ENCODE data around the gene OGFOD2. TPM values are rescaled to one million over a fixed set of nuclear protein-coding genes. Genes with fewer than 3 reads are reported as not detected.

OGFOD2 gene
- total and polyA plus RNA-seq, 9 of the 15 experiments (the other 6 are each of a cell fraction or from before 2014, with no cell fraction given): 1.4 to 111 (median 18.5) TPM

GRCh38 chr12:122974274-122974891, 661 bp upstream of the OGFOD2 start (continued):
- TF ChIP-seq PREB (CRISPR knock-in tag; IDR thresholded peaks at IDR 0.05) (no peak), NCOA2 (IDR thresholded peaks at IDR 0.05; ENCODE audit: partially characterized antibody in 2 of 2) (no peak), C11orf30 (IDR thresholded peaks at IDR 0.05; ENCODE audit: low read depth) (peak; percentile 74), NCOA6 (IDR thresholded peaks at IDR 0.05) (no peak), MAZ (CRISPR knock-in tag; conservative IDR thresholded peaks at IDR 0.05 in 1 of 2, IDR thresholded peaks at IDR 0.05 in 1 of 2) (peak; percentile 39 to 76), MED1 (CRISPR knock-in tag; IDR thresholded peaks at IDR 0.05; ENCODE audit: borderline replicate concordance) (no peak), MTA2 (IDR thresholded peaks at IDR 0.05; ENCODE audit: low read depth) (no peak), MIER1 (IDR thresholded peaks at IDR 0.05; ENCODE audit: low read depth) (no peak), HIVEP1 (CRISPR knock-in tag; IDR thresholded peaks at IDR 0.05) (no peak), HINFP (tag; conservative IDR thresholded peaks at IDR 0.05; ENCODE audit: low read depth) (no peak), NR2F6 (CRISPR knock-in tag; IDR thresholded peaks at IDR 0.05) (no peak), ZNF12 (CRISPR knock-in tag; IDR thresholded peaks at IDR 0.05) (no peak), ETV1 (tag; conservative IDR thresholded peaks at IDR 0.05; ENCODE audit: low read depth) (peak; percentile 92), GABPB2 (CRISPR knock-in tag; conservative IDR thresholded peaks at IDR 0.05) (no peak), ATF6 (CRISPR knock-in tag; IDR thresholded peaks at IDR 0.05) (no peak)
- TF ChIP-seq, protein P1, sequence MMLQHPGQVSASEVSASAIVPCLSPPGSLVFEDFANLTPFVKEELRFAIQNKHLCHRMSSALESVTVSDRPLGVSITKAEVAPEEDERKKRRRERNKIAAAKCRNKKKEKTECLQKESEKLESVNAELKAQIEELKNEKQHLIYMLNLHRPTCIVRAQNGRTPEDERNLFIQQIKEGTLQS (IDR thresholded peaks at IDR 0.05): peak; percentile 72; the same call in 1 of the 2 replicates
- TF ChIP-seq, protein P1 (CRISPR knock-in tag; conservative IDR thresholded peaks at IDR 0.05): peak; percentile 81; the same call in 1 of the 2 replicates
- TF ChIP-seq, protein P2, sequence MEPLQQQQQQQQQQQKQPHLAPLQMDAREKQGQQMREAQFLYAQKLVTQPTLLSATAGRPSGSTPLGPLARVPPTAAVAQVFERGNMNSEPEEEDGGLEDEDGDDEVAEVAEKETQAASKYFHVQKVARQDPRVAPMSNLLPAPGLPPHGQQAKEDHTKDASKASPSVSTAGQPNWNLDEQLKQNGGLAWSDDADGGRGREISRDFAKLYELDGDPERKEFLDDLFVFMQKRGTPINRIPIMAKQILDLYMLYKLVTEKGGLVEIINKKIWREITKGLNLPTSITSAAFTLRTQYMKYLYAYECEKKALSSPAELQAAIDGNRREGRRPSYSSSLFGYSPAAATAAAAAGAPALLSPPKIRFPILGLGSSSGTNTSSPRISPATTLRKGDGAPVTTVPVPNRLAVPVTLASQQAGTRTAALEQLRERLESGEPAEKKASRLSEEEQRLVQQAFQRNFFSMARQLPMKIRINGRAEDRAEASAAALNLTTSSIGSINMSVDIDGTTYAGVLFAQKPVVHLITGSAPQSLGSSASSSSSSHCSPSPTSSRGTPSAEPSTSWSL (CRISPR knock-in tag; IDR thresholded peaks at IDR 0.05; ENCODE audit: borderline replicate concordance): no peak
- TF ChIP-seq, protein P3, sequence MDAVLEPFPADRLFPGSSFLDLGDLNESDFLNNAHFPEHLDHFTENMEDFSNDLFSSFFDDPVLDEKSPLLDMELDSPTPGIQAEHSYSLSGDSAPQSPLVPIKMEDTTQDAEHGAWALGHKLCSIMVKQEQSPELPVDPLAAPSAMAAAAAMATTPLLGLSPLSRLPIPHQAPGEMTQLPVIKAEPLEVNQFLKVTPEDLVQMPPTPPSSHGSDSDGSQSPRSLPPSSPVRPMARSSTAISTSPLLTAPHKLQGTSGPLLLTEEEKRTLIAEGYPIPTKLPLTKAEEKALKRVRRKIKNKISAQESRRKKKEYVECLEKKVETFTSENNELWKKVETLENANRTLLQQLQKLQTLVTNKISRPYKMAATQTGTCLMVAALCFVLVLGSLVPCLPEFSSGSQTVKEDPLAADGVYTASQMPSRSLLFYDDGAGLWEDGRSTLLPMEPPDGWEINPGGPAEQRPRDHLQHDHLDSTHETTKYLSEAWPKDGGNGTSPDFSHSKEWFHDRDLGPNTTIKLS (IDR thresholded peaks at IDR 0.05; ENCODE audit: borderline replicate concordance, low read depth): no peak

Data from K562 (cell line).